Heart left ventricle (tissue), 13 donors: ENCODE data around the gene C1S.

Experiments used
- CTCF ChIP-seq, 12 donors: fragments of 200-600 bp; sonication (generic) in 4 of 12; IDR thresholded peaks; one replicate each; pipeline versions ENCODE4 v1.5.0 to v1.8.0; 2018 to 2022; ENCODE audit warnings: antibody characterized with exemption in 12 of 12, mild to moderate bottlenecking in 5 of 12
- POLR2A ChIP-seq, 2 donors: fragments of 450-650 bp; IDR thresholded peaks; one replicate each; pipeline ENCODE4 v1.6.1; 2017; ENCODE audit warnings: antibody characterized with exemption in 2 of 2, mild to moderate bottlenecking in 2 of 2, moderate library complexity in 2 of 2
- donor health status: ischemic (EF 13 %, LVEDD 7.1; RV severe dilation, severe dysfunction).
- donor health status: DM: no; HTN: yes; CAD: no.
- donor health status: DM: no; HTN: no; CAD: no.
- donor health status: ischemic (EF 25% LVEDD 6.9; RV normal size, moderate dysfunction).
- donor health status: ischemic (EF 25% LVEDD 5.7; RV mildly dilated, moderate dysfunction).
- donor health status: ischemic (EF 35%, LVEDD 5.7; RV mildly dilated, moderate dysfunction).
- donor health status: nonischemic (EF 11% LVEDD 7.7; RV severe dilation, severe dysfunction).
- donor health status: DM: yes; HTN: yes; CAD: no.
- donor health status: PGD.
- donor health status: ischemic (EF 29% LVEDD 5.4; RV normal size, mild dysfunction).
- donor health status: nonischemic (EF 23%, LVEDD 6.1; RV moderate dilation, normal function).

- TF ChIP-seq CTCF (IDR thresholded peaks at IDR 0.05): peak in 1 of 12 donors; percentile 3
- TF ChIP-seq POLR2A (IDR thresholded peaks at IDR 0.05): no peak
Observed at GRCh38 chr12:7101694-7102131, 41.2 kb downstream of the C1S start.
